ENCODE data around the gene GTPBP10. TPM values are rescaled to one million over a fixed set of nuclear protein-coding genes. Genes with fewer than 3 reads are reported as not detected.

Gene GTPBP10
- total and polyA plus RNA-seq, 2 donors (not counting 1 experiment from before 2014, with no cell fraction given), result 17.7 to 36.2 TPM

- Histone ChIP-seq H4K20me1 (ENCODE audit: control insufficient read depth, insufficient read depth, low read length, poor library complexity, severe bottlenecking) (no peaks in the 10 kb centered on the region), H3K4me2 (replicated peaks; ENCODE audit: low read depth, low read length, poor library complexity, severe bottlenecking) (no peak overlapping the region)
- H3K4me1 Mint-ChIP-seq, result no peaks in the 10 kb centered on the region
Measured at GRCh38 chr7:90390926-90391325, 44.4 kb downstream of the GTPBP10 start.

GRCh38 chr7:90391488-90391887, 45.0 kb downstream of the GTPBP10 start:
- no peak overlapping the region for H3K4me3 Mint-ChIP-seq
- WGBS (ENCODE audit: insufficient coverage), result 92% methylated on average over 2 of the region's 5 CpGs
- DNase-seq, result no peak
- ChIA-PET CTCF (no interaction called here), POLR2A (no interaction called here)
- Histone ChIP-seq H3K4me3 (ENCODE audit: control extremely low read depth in 1 of 5, extremely low read depth in 1 of 5, insufficient read depth in 1 of 5, low read depth in 2 of 5, low read length in 4 of 5) (no peak overlapping the region), H3K27me3 (replicated peaks in 1 of 4; ENCODE audit: control extremely low read depth in 1 of 4, control insufficient read depth in 3 of 4, insufficient read depth in 4 of 4, low read length in 3 of 4) (no peaks in the 10 kb centered on the region), H2AFZ (ENCODE audit: insufficient read depth, low read depth, low read length, poor library complexity, severe bottlenecking) (no peak overlapping the region), H3K27ac (ENCODE audit: low read length in 2 of 2) (no peak overlapping the region), H3K36me3 (replicated peaks in 1 of 2; ENCODE audit: control extremely low read depth in 1 of 2, control insufficient read depth in 1 of 2, extremely low read depth in 1 of 2, insufficient read depth in 2 of 2, low read length in 1 of 2) (peaks cover 0 to 1% of the 10 kb centered on the region in 2 experiments), H3K9ac (ENCODE audit: low read length) (no peak overlapping the region), H3K9me3 (ENCODE audit: control extremely low read depth in 1 of 3, control insufficient read depth in 2 of 3, insufficient read depth in 1 of 3, low read length in 2 of 3) (peaks cover 0 to 7% (median 0%) of the 10 kb centered on the region in 3 donors), H3K79me2 (ENCODE audit: control insufficient read depth, insufficient read depth, low read length) (no peaks in the 10 kb centered on the region), H3K4me1 (ENCODE audit: control insufficient read depth in 2 of 2, insufficient read depth in 2 of 2, low read length in 2 of 2) (no peaks in the 10 kb centered on the region), H3K4me2 (replicated peaks; ENCODE audit: low read depth, low read length, poor library complexity, severe bottlenecking) (no peak overlapping the region), H4K20me1 (ENCODE audit: control insufficient read depth, insufficient read depth, low read length, poor library complexity, severe bottlenecking) (no peaks in the 10 kb centered on the region)
- intact Hi-C loops (cut with micrococcal nuclease), result no loop called here
- no peak overlapping the region for H3K27ac Mint-ChIP-seq
- no peaks in the 10 kb centered on the region for H3K4me1 Mint-ChIP-seq
- no peaks in the 10 kb centered on the region for H3K27me3 Mint-ChIP-seq
- TF ChIP-seq CTCF (IDR thresholded peaks at IDR 0.05) (no peak), EZH2 (IDR thresholded peaks at IDR 0.05; ENCODE audit: borderline replicate concordance, insufficient read depth, low read depth, low read length, poor library complexity, severe bottlenecking) (no peak)
- H3K9me3 Mint-ChIP-seq (ENCODE audit: insufficient read depth), result peaks cover 4% of the 10 kb centered on the region
- no peak for ATAC-seq (ENCODE audit: low read depth)

More at GRCh38 chr7:90390926-90391325, 44.4 kb downstream of the GTPBP10 start:
- H3K4me3 ChIP-seq (ENCODE audit: control extremely low read depth in 1 of 5, extremely low read depth in 1 of 5, insufficient read depth in 1 of 5, low read depth in 2 of 5, low read length in 4 of 5), result no peak overlapping the region
- intact Hi-C loops (cut with micrococcal nuclease), result no loop called here
- CTCF ChIA-PET, result interaction anchor here (1.2 to 1.3 kb wide), 2 partner anchors 37 to 237 kb away, joined by 3 read pairs; partner anchors contain the start of gene STEAP1
- H3K4me3 Mint-ChIP-seq, result no peak overlapping the region
- no peaks in the 10 kb centered on the region for H3K27me3 Mint-ChIP-seq
- TF ChIP-seq CTCF (IDR thresholded peaks at IDR 0.05) (no peak), EZH2 (IDR thresholded peaks at IDR 0.05; ENCODE audit: borderline replicate concordance, insufficient read depth, low read depth, low read length, poor library complexity, severe bottlenecking) (no peak)
- H3K9me3 Mint-ChIP-seq (ENCODE audit: insufficient read depth), result peaks cover under 1% of the 10 kb centered on the region
- H3K9me3 ChIP-seq (ENCODE audit: control extremely low read depth in 1 of 3, control insufficient read depth in 2 of 3, insufficient read depth in 1 of 3, low read length in 2 of 3), result peaks cover 0 to 7% (median 0%) of the 10 kb centered on the region in 3 donors
- no peaks in the 10 kb centered on the region for H3K27me3 ChIP-seq (replicated peaks in 1 of 4; ENCODE audit: control extremely low read depth in 1 of 4, control insufficient read depth in 3 of 4, insufficient read depth in 4 of 4, low read length in 3 of 4)
- POLR2A ChIA-PET, result no interaction called here
- H2AFZ ChIP-seq (ENCODE audit: insufficient read depth, low read depth, low read length, poor library complexity, severe bottlenecking), result no peak overlapping the region
- no peak overlapping the region for H3K27ac ChIP-seq (ENCODE audit: low read length in 2 of 2)
- H3K79me2 ChIP-seq (ENCODE audit: control insufficient read depth, insufficient read depth, low read length), result no peaks in the 10 kb centered on the region
- DNase-seq (no peak), ATAC-seq (ENCODE audit: low read depth) (no peak)
- no peak overlapping the region for H3K27ac Mint-ChIP-seq
- no peak overlapping the region for H3K9ac ChIP-seq (ENCODE audit: low read length)
- peaks cover 0 to 6% of the 10 kb centered on the region in 2 experiments for H3K36me3 ChIP-seq (replicated peaks in 1 of 2; ENCODE audit: control extremely low read depth in 1 of 2, control insufficient read depth in 1 of 2, extremely low read depth in 1 of 2, insufficient read depth in 2 of 2, low read length in 1 of 2)
- no peaks in the 10 kb centered on the region for H3K4me1 ChIP-seq (ENCODE audit: control insufficient read depth in 2 of 2, insufficient read depth in 2 of 2, low read length in 2 of 2)
